ENCODE data around the gene PURA.

The PURA gene

DNA sequence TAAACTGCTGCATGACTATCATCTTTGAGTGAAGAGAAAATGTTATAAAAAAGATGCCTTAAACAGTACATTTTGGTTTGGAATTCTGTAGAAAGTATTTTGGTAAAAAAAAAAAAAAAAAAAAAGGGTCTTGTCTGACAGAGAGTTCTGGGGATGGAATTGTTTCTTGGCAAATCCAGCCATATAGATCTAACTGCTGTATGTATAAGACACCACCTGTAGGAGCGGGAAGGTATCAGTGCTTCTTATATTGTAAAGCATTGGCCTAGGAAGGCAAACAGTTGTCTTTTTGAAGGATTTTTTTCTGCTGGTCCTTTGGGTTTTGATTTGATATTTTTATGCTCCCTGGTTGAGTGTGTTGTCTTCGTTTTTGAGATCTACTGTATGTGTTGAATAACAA lies 2.8 kb downstream of the PURA start:
- no peak overlapping the region for H3K4me3 Mint-ChIP-seq
- H3K4me1 Mint-ChIP-seq = peaks cover 55% of the 10 kb centered on the region
- ATAC-seq (no peak), DNase-seq (ENCODE audit: low spot score in 2 of 2) (no peak)
- H3K9me3 Mint-ChIP-seq = no peaks in the 10 kb centered on the region
- H3K27ac Mint-ChIP-seq = no peak overlapping the region
- peaks cover 19% of the 10 kb centered on the region for H3K36me3 Mint-ChIP-seq

DNA sequence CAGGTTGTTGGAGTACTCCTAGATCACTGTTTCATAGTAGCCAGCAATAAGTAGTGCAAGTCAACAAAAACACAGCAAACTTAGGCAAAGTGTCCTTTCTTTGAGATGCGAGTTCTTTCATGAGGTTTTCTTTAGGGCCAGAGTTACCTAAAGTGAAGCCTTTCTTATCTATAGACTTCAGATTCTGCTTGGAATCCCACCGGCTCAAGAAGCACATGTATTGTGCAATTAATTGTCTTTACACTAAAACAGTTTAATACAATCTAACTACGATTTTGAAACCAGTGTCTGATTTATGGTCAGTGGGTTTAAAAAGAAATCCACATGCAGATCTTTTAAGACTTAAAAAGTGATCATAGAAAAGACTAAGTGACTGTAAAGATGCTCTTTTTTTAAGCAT lies 3.6 kb downstream of the PURA start:
- no peak overlapping the region for H3K27ac Mint-ChIP-seq
- H3K9me3 Mint-ChIP-seq = no peaks in the 10 kb centered on the region
- ATAC-seq (no peak), DNase-seq (ENCODE audit: low spot score in 2 of 2) (no peak)
- no peak overlapping the region for H3K4me3 Mint-ChIP-seq
- peaks cover 51% of the 10 kb centered on the region for H3K4me1 Mint-ChIP-seq
- H3K36me3 Mint-ChIP-seq = peaks cover 19% of the 10 kb centered on the region

DNA sequence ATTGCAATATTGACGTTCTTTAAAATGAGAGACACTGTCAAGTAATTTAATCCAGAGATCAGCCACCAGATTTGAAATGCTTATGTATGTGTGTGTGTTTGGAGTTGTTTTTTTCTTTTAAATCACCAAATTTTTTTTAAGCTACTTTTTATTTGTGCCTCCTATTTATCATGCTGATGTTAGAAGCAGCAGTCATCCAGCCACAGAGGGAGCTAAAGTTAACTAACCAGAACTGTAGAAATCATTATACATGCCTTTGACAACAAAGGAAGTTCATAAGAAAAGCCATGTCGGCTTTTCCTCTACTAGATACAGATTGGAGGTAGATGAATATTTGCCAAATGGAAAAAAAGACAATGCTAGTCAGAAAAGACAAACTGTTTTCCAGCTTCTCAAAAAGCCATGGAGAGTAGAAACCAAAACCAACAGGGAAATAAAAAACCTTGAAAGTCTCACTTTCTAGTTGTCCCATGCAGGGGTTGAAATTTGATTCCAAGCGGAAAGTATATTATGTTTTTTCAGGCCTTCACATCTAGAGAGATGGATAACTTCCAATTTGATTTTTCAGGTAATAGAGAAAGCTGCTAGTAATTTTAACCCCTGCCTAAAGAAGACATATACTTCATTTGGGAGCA lies 4.5 kb downstream of the PURA start:
- Mint-ChIP-seq H3K27ac (no peak overlapping the region), H3K4me3 (no peak overlapping the region), H3K36me3 (peaks cover 19% of the 10 kb centered on the region), H3K4me1 (peaks cover 47% of the 10 kb centered on the region), H3K9me3 (no peaks in the 10 kb centered on the region)
- no peak for ATAC-seq
- no peak for DNase-seq (ENCODE audit: low spot score in 2 of 2)

DNA sequence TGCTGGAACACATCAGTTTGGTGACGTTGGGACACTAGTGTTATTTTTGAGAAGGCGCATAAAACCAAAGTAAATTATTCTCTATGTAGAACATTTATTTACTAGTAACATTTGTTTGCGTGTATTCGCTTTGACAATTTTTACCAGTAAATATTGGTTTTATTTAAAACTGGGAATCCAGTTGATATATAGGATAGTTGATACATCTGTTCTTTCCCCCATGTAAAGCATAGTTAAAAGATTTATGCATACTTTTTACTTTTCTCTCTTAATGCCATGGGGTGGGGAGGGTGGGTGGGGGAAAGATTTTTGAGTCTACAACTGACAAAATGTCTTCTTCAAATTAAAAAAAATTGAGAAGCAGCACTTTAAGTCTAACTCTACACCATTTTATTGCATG lies 11.7 kb downstream of the PURA start, which contains the start of gene IGIP:
TSS of gene IGIP (plus strand) at position 301 of the 400 bp plus-strand sequence. CDS start 2,540 bp downstream, outside the sequence.
- DNase-seq (ENCODE audit: low spot score in 2 of 2) (no peak), ATAC-seq (no peak)
- Mint-ChIP-seq H3K36me3 (no peaks in the 10 kb centered on the region), H3K27ac (no peak within 1 kb of the TSS), H3K9me3 (no peaks in the 10 kb centered on the region), H3K4me3 (no peak within 1 kb of the TSS), H3K4me1 (peaks cover 23% of the 10 kb centered on the region)

DNA sequence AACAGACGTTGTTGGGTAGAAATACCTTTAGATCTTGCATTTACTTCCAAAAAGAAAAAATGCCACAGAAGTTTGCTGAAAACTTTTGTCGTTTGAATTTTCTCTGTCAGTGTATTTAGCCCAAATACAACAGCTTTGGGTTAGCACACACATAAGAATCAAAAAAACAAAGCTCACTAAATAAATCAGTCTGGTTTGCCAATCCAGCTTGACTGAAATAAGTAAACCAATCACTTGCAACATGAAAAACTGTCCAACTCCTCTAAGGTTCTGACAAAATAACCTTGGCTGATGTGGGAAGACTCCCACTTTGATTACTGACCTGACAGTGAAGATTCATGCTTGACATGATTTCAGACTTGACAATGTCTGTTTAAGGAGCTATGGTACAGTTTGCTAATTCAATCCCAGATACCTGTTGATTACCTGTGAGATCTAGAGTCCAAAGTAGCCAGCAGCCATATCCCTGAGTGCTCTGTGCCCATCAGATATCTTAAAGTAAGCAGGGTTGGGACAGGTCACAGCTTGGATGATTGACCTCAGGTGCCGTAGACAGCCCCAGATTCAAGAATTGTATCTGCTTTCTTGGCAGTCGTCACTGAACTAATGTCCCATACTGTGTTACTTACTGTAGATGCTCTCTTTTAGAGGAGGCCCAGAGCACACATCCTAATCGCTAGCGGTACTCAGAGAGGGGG lies 12.6 kb downstream of the PURA start:
- no peak for ATAC-seq
- peaks cover 25% of the 10 kb centered on the region for H3K4me1 Mint-ChIP-seq
- H3K36me3 Mint-ChIP-seq = no peaks in the 10 kb centered on the region
- H3K27ac Mint-ChIP-seq = no peak overlapping the region
- no peak for DNase-seq (ENCODE audit: low spot score in 2 of 2)
- no peaks in the 10 kb centered on the region for H3K9me3 Mint-ChIP-seq
- H3K4me3 Mint-ChIP-seq = no peak overlapping the region

DNA sequence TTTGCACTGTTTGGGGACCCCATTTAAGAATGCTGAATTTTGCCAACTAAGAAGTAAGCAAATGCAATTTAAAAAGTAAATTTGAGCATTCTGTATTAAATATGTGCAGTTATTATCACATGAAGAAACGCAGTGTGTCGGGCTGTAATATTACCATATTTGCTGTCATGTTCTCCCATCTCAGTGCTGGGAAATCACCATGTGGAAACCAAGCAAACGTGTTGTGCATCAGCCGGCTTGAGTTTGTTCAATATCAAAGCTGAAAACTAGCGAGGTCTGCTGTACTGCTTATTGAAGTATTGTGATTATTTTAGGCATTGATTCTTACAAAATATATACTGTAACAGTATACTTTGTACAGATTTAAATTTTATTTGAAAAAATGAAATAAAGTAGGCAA lies 14.5 kb downstream of the PURA start:
- H3K4me1 Mint-ChIP-seq = peaks cover 25% of the 10 kb centered on the region
- H3K27ac Mint-ChIP-seq = no peak overlapping the region
- no peak overlapping the region for H3K4me3 Mint-ChIP-seq
- H3K9me3 Mint-ChIP-seq = no peaks in the 10 kb centered on the region
- ATAC-seq (no peak), DNase-seq (ENCODE audit: low spot score in 2 of 2) (no peak)
- no peaks in the 10 kb centered on the region for H3K36me3 Mint-ChIP-seq

DNA sequence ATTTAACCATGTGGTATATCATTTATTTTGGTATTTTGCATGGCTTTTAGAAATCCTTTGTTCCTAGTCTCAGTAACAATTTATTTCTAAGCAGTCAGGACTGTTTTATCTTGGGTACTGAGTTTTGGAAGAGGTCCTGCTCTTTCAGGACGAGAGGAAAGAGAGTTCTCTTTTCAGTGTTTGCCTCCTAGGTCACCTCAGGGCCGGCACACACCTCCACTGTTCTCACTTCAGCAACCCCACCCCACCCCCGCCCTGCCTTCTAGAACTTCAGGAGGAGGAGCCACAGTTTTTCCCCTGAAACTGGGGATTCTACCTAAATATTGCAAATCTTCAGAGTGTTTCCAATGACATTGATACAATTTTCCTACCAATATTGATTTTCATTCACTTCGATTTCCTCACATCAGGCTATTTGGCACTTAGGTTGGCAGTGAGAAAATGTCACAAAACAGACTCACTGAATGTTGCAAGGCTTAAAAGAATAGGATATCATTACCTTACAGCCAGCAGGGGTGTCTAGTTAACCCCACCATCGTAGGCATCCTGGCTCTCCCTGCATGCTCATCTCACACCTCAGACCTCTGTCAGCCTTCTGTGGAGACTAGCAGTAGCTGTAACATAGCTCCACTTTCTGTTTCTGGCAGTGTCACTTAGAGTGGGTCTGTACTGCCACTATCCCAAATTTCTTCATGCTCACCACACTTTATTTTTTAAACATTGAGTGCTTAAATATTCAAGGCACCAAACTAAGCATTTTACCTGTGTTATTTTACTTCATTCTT lies 17.2 kb downstream of the PURA start:
- ATAC-seq (peak; percentile 65), DNase-seq (ENCODE audit: low spot score in 2 of 2) (peak in 1 of 2 donors; percentile 43)
- no peak overlapping the region for H3K4me3 Mint-ChIP-seq
- H3K4me1 Mint-ChIP-seq = peaks cover 35% of the 10 kb centered on the region
- H3K36me3 Mint-ChIP-seq = no peaks in the 10 kb centered on the region
- no peak overlapping the region for H3K27ac Mint-ChIP-seq
- H3K9me3 Mint-ChIP-seq = no peaks in the 10 kb centered on the region

DNA sequence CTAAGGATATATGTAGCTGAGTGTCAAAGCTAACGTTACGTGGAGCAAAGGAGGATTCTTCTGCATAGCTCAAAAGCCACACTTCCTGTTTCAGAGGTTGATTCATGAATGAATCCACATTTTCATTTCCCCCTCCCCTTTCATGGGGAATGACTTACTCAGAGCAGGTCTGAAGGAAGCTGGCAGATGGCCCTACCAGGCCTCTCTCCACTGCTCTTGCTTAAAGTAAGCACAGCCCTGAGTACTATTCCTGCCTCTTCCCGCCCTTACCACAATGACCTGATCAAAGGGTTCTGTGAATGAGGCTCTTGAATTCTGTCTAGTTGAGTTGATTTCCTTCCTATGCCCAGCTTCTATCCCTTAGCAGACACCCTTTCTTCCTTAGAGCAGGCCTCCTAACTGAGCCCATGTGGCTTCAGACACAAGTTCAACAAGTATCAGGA lies 18.1 kb downstream of the PURA start:
- Mint-ChIP-seq H3K9me3 (no peaks in the 10 kb centered on the region), H3K4me3 (no peak overlapping the region)
- ATAC-seq = peak; percentile 80

DNA sequence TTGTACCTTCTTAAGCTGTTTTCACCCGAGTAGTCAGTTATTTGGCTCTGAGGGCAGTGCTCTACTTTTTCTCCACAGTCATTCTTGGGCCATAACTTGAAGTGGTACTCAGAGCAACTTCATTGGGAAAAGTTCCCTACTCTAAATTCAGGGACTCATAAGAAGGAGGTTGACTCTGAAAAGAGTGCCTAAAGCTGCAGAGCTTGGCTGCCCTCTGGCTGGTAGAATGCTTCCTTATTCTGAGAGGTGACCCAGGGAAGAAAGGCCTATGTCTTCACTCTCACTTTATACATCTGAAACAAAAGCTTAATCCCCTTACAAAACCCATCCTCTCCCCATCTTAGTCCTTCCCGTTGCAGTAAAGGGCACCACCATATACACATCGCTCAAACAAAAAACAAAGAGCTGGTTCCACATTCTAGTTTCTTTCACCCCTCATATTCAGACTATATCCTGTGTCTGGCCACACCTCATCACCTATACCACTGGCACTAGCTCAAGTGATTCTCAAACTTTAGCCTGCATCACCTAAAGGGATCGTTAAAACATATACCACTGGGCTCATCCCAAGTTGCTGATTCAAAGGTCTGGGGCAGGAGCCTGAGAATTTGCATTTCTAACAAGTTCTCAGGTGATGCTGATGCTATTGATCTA lies 19.7 kb downstream of the PURA start:
- Mint-ChIP-seq H3K27ac (no peak overlapping the region), H3K4me1 (peaks cover 29% of the 10 kb centered on the region)

More for the DNA sequence above, 18.1 kb downstream of the PURA start:
- Mint-ChIP-seq H3K4me1 (peaks cover 32% of the 10 kb centered on the region), H3K27ac (peak overlapping the region; percentile 46), H3K36me3 (no peaks in the 10 kb centered on the region)
- peak in 1 of 2 donors; percentile 49 for DNase-seq (ENCODE audit: low spot score in 2 of 2)

DNA sequence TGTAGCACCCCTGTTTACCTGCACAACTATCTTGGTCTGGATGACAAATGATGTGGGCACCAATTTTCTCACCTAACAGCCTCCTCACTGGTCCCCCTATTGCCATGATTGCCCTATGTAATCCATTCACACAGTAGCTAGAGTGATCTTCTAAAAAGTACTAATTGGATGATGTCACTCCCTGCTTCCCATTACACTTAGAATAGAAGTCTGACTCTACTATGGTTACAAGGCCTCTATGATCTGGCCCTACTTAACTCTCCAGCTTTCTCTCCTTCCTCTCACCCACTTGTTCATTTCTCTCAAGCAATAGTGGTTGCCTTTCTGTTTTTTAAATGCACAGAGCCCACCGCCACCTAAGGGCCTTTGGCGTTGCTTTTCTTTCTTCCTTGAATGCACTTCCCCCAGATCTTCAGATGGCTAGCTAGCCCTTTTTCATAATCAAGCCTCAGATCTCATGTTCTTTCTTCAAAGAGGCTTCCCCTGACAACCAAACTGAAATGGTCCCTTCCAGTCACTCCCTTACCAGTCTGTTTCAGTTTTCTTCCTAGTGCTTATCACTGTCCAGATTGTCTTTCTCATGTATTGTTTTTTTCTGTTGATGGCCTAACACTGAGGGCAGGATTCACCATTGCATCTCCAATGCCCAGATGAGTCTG lies 20.5 kb downstream of the PURA start:
- no peak for ATAC-seq
- peaks cover 29% of the 10 kb centered on the region for H3K4me1 Mint-ChIP-seq
- no peak for DNase-seq (ENCODE audit: low spot score in 2 of 2)
- no peaks in the 10 kb centered on the region for H3K36me3 Mint-ChIP-seq
- no peaks in the 10 kb centered on the region for H3K9me3 Mint-ChIP-seq
- no peak overlapping the region for H3K4me3 Mint-ChIP-seq
- H3K27ac Mint-ChIP-seq = no peak overlapping the region

More for the DNA sequence above, 19.7 kb downstream of the PURA start:
- no peak overlapping the region for H3K4me3 Mint-ChIP-seq
- H3K9me3 Mint-ChIP-seq = no peaks in the 10 kb centered on the region
- no peak for DNase-seq (ENCODE audit: low spot score in 2 of 2)
- H3K36me3 Mint-ChIP-seq = no peaks in the 10 kb centered on the region
- ATAC-seq = no peak

DNA sequence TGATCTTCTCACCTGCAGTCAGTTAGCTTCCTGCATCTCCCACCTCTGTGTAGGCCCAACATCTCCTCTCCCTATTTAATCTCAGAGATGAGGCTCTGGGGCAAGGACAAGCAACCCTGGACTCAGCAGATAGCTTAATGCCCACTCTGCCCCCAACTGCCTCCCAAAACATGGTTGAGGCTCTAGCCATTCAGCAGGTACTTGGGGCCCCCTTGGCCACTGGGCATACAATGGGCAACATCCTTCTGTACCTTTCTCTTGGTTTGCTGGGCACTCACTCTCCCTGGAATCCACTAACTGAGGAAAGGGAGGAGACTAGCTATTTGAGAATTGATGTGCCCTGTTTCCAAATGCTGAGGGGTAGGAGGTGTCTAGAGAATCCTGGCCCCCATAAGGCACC lies 21.2 kb downstream of the PURA start:
- ATAC-seq (no peak), DNase-seq (ENCODE audit: low spot score in 2 of 2) (no peak)
- no peaks in the 10 kb centered on the region for H3K9me3 Mint-ChIP-seq
- no peak overlapping the region for H3K27ac Mint-ChIP-seq
- H3K36me3 Mint-ChIP-seq = no peaks in the 10 kb centered on the region
- peaks cover 29% of the 10 kb centered on the region for H3K4me1 Mint-ChIP-seq
- no peak overlapping the region for H3K4me3 Mint-ChIP-seq

DNA sequence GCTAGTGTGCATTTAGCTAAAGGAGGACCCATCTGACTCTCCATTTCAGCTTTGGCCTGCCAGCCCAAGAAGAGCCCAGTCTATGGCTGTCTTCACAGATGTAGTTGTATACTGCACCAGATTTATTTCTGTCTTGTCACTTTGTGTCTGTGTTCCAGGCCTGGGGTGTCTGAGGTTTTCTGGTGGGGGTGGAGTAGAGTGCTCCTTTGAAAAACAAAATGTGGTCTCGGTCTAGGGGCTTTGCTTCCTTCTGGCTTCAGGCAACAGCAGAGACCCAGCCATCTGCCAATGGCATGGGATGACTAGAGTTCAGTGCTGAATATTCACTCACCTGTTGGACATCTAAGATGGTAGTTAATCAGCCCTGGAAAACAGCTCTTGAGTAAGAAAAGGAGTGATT lies 22.7 kb downstream of the PURA start:
- peaks cover 24% of the 10 kb centered on the region for H3K4me1 Mint-ChIP-seq

DNA sequence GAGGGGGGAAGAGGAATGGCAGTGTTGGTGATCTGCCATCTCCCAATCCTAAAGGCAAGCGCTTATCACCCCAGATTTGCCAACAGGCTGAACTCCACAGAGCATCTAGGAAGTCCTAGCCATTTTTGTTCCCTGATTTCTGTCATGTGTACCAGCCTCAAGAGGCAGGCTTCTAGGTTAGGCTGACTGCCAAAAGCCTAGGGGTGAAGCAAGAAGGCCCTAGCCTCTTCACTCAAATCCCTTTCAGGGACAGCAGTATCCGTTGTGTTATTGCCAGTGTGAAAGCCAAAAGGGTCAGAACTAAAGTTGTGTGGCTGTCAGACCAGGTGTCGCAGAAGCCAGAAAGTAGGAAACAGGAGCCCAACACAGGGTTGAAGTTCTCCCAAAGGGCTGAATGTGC lies 26.5 kb downstream of the PURA start:
- no peaks in the 10 kb centered on the region for H3K9me3 Mint-ChIP-seq
- H3K4me3 Mint-ChIP-seq = no peak overlapping the region
- no peaks in the 10 kb centered on the region for H3K36me3 Mint-ChIP-seq
- DNase-seq (ENCODE audit: low spot score in 2 of 2) = no peak
- H3K4me1 Mint-ChIP-seq = peaks cover 20% of the 10 kb centered on the region
- no peak for ATAC-seq
- no peak overlapping the region for H3K27ac Mint-ChIP-seq

More for the DNA sequence above, 22.7 kb downstream of the PURA start:
- no peak for DNase-seq (ENCODE audit: low spot score in 2 of 2)
- Mint-ChIP-seq H3K4me3 (no peak overlapping the region), H3K36me3 (no peaks in the 10 kb centered on the region), H3K27ac (no peak overlapping the region), H3K9me3 (no peaks in the 10 kb centered on the region)
- no peak for ATAC-seq

DNA sequence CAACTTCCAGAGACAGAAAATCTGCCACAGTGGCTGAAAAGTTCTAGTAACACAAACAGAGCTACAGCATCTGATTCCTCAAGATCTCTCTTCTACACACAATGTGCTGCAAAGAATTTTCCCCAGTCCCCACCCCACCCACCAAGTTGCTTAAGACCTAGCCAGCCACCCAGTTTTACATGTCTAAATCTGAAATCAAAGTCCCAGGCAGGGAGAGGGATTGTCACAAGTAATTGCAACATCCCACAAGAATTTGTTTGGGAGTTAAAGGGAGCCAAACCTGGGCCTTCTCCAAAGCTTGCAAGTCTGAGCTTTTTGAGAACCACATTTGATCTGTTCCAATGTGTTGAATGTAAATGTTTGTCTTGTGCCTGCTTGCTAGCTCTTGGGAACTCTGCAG lies 27.3 kb downstream of the PURA start:
- peak in 1 of 2 donors; percentile 18 for DNase-seq (ENCODE audit: low spot score in 2 of 2)
- no peak overlapping the region for H3K4me3 Mint-ChIP-seq
- H3K9me3 Mint-ChIP-seq = no peaks in the 10 kb centered on the region
- H3K36me3 Mint-ChIP-seq = no peaks in the 10 kb centered on the region
- no peak overlapping the region for H3K27ac Mint-ChIP-seq
- no peak for ATAC-seq
- peaks cover 23% of the 10 kb centered on the region for H3K4me1 Mint-ChIP-seq

DNA sequence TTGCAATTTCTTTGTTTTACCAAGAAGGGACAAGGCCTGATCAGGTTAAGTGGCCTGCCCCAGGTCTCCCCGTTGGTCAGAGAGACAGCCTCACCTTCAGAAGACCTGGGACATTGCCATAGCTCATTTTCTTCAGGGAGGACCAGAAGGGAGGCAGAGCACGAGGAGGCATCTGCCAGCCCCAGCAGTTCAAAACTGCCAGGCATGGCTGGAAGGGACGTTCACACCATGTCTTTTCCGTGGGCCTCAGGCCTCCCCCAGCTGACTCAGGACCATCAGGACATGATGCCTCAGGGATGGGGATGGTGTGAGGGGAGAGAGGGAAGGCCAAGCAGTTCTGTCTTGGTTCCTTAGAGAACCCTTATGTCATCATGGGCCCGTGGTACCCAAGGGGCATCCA lies 28.3 kb downstream of the PURA start:
- Mint-ChIP-seq H3K36me3 (no peaks in the 10 kb centered on the region), H3K27ac (no peak overlapping the region), H3K9me3 (no peaks in the 10 kb centered on the region), H3K4me1 (peaks cover 23% of the 10 kb centered on the region), H3K4me3 (no peak overlapping the region)
- DNase-seq (ENCODE audit: low spot score in 2 of 2) = peak in 1 of 2 donors; percentile 26
- no peak for ATAC-seq
